Measurements from ENCODE around the gene TBC1D20. TPM values are rescaled to one million over a fixed set of nuclear protein-coding genes. Genes with fewer than 3 reads are reported as not detected.

Gene TBC1D20
- total and polyA plus RNA-seq, 2 of the 4 experiments (the other 2 are of a cell fraction): 39.1 to 42.8 TPM

DNA sequence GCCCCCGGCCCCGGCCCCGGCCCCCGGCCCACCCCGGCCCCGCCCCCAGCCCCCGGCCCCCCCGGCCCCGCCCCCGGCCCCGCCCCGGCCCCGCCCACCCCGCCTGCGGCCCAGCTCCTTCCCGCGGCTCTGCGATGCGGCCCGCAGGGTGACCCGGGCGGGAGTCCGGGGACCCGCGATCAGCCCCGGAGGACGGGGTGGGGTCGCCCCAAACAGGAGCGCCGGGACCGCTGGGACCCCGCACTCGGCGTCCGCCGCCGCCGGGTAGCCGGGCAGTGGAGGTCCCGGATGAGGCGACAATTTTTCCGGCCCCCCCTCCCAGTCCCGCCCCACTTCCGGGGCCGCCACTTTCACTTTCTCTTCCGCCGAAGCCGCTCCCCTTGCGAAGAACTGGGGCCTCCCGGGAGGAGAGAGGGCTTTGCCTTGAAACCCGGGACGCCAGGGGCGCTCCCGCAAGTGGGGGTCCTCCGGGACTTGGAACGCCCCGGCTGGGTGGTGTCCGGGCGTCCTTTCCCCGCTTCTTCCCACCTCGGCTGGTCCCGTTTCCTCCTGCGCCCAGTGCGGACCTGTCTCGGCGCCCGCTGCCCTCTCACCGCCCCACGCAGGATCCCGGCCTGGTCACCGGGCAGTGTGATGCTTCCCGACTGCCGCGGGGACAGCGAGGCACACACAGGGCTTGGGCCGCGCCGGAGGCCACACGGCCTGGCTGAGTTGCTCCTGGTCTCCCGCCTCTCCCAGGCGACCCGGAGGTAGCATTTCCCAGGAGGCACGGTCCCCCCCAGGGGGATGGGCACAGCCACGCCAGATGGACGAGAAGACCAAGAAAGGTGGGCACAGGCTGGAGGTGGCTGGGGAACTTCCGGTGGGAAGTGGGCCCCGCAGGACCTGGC, 54.1 kb downstream of the TBC1D20 start, which contains the start of gene RBCK1 (continued):
- TF ChIP-seq MAZ (IDR thresholded peaks at IDR 0.05; ENCODE audit: borderline replicate concordance, low read depth, low read length): peak; percentile 59; the same call in 1 of the 2 replicates
- TF ChIP-seq, protein P1, sequence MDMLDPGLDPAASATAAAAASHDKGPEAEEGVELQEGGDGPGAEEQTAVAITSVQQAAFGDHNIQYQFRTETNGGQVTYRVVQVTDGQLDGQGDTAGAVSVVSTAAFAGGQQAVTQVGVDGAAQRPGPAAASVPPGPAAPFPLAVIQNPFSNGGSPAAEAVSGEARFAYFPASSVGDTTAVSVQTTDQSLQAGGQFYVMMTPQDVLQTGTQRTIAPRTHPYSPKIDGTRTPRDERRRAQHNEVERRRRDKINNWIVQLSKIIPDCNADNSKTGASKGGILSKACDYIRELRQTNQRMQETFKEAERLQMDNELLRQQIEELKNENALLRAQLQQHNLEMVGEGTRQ (IDR thresholded peaks at IDR 0.05; ENCODE audit: low read depth, low read length): no peak

Measured in IMR-90 (cell line).